H1 (cell line): ENCODE results near the gene TBC1D16. TPM values are rescaled to one million over a fixed set of nuclear protein-coding genes. Genes with fewer than 3 reads are reported as not detected.
"Not testable (repeated sequence)": the region's sequence is repeated elsewhere in the genome, so short reads cannot be mapped to it uniquely, and the experiment has no call there.

Experiments used
- CTCF ChIA-PET: fragments of 300-600 bp; sonication (Branson Sonifier 250); formaldehyde crosslinking; loops from one replicate; lab custom pipeline; 2021; ENCODE audit not compliant: partially characterized antibody; lab: Charles Lee
- POLR2A ChIA-PET: fragments of 300-600 bp; sonication (Branson Sonifier 250); formaldehyde crosslinking; loops from one replicate; lab custom pipeline; 2021; ENCODE audit warnings: inconsistent platforms; ENCODE audit not compliant: partially characterized antibody; lab: Charles Lee
- DNase-seq, 2 experiments: peaks; one replicate each; pipeline versions ENCODE4 v3.0.0 to v3.0.0-alpha.2; 2010 to 2022; ENCODE audit warnings: low spot score in 2 of 2, low read depth in 1 of 2, mixed read lengths in 1 of 2
- FAIRE-seq: peaks from 2 replicates; lab custom pipeline; 2011; peaks lifted over from hg19 to GRCh38; lab: Jason Lieb, UNC
- H2AFZ ChIP-seq: 2 replicates; pipeline ENCODE4 v1.8.1; 2012; ENCODE audit warnings: low read length, inconsistent platforms
- H2AK5ac ChIP-seq: 2 replicates; pipeline ENCODE4 v1.6.1; 2013; ENCODE audit warnings: low read depth, low read length
- H2BK120ac ChIP-seq: replicated peaks from 2 replicates; pipeline ENCODE3; 2013; ENCODE audit warnings: low read depth, low read length, inconsistent platforms
- H2BK12ac ChIP-seq: 2 replicates; pipeline ENCODE4 v1.6.1; 2013; ENCODE audit warnings: low read depth, low read length
- H2BK15ac ChIP-seq: 2 replicates; pipeline ENCODE4 v1.6.1; 2013; ENCODE audit warnings: low read length
- H2BK20ac ChIP-seq: 2 replicates; pipeline ENCODE4 v1.6.1; 2013; ENCODE audit warnings: low read length
- H2BK5ac ChIP-seq: 2 replicates; pipeline ENCODE4 v1.6.1; 2013; ENCODE audit warnings: low read depth, low read length
- H3K14ac ChIP-seq: 2 replicates; pipeline ENCODE4 v1.6.1; 2013; ENCODE audit warnings: inconsistent platforms; ENCODE audit not compliant: insufficient read length
- H3K18ac ChIP-seq: 2 replicates; pipeline ENCODE4 v1.6.1; 2013; ENCODE audit warnings: low read length; ENCODE audit errors: extremely low read depth
- H3K23ac ChIP-seq: 2 replicates; pipeline ENCODE4 v1.6.1; 2013; ENCODE audit warnings: inconsistent platforms; ENCODE audit not compliant: insufficient read length
- H3K23me2 ChIP-seq: 2 replicates; pipeline ENCODE4 v1.6.1; 2013; ENCODE audit warnings: low read depth, low read length
- H3K27ac ChIP-seq: 2 replicates; pipeline ENCODE4 v1.6.1; 2011; ENCODE audit warnings: low read depth, low read length, inconsistent platforms
- H3K27me3 ChIP-seq, 4 experiments: replicated peaks in 1 of 4; 1 replicate in 1 of 4; 2 replicates in 3 of 4; pipeline versions ENCODE4 v1.6.1 to v1.8.1; 2011 to 2013; ENCODE audit warnings: low read length in 3 of 4, mild to moderate bottlenecking in 3 of 4, inconsistent platforms in 2 of 4, mixed read lengths in 2 of 4, moderate library complexity in 1 of 4; ENCODE audit not compliant: control insufficient read depth in 3 of 4, insufficient read depth in 3 of 4; ENCODE audit errors: extremely low read depth in 1 of 4
- H3K36me3 ChIP-seq, 4 experiments: 2 replicates each; pipeline versions ENCODE4 v1.6.1 to v1.8.1; 2011 to 2013; ENCODE audit warnings: mild to moderate bottlenecking in 4 of 4, low read length in 3 of 4, moderate library complexity in 2 of 4, control low read depth in 1 of 4, inconsistent platforms in 1 of 4; ENCODE audit not compliant: insufficient read depth in 4 of 4, control insufficient read depth in 2 of 4
- H3K4ac ChIP-seq: replicated peaks from 2 replicates; pipeline ENCODE3; 2013; ENCODE audit warnings: low read length, low read depth, mixed read lengths, inconsistent platforms; ENCODE audit not compliant: insufficient read length
- H3K4me1 ChIP-seq, 4 experiments: replicated peaks in 1 of 4; 1 replicate in 1 of 4; 2 replicates in 3 of 4; pipeline versions ENCODE4 v1.6.1 to v1.8.1; 2011 to 2013; ENCODE audit warnings: low read length in 3 of 4, inconsistent platforms in 2 of 4, mixed read lengths in 1 of 4; ENCODE audit not compliant: insufficient read depth in 4 of 4, control insufficient read depth in 3 of 4
- H3K4me2 ChIP-seq, 2 experiments: 2 replicates each; pipeline versions ENCODE4 v1.6.1 to v1.8.1; 2011 to 2013; ENCODE audit warnings: low read depth in 2 of 2, low read length in 2 of 2, control low read depth in 1 of 2, inconsistent platforms in 1 of 2, mild to moderate bottlenecking in 1 of 2; ENCODE audit not compliant: insufficient read depth in 1 of 2
- H3K4me3 ChIP-seq, 4 experiments: fragments of 200-600, 300-600 bp in 1 of 4; sonication (generic), shearing (Covaris generic), sonication (Bioruptor Twin) in 1 of 4; 2 replicates each; pipeline versions ENCODE4 v1.5.1 to v1.8.1; 2011 to 2016; ENCODE audit warnings: low read length in 4 of 4, low read depth in 3 of 4, control low read depth in 2 of 4, inconsistent platforms in 2 of 4, mild to moderate bottlenecking in 2 of 4, mixed read lengths in 1 of 4, moderate library complexity in 1 of 4; ENCODE audit not compliant: insufficient read depth in 2 of 4; ENCODE audit errors: extremely low read depth in 1 of 4
- H3K56ac ChIP-seq: replicated peaks from 2 replicates; pipeline ENCODE3; 2013; ENCODE audit warnings: low read depth, mild to moderate bottlenecking, mixed read lengths, low read length, inconsistent platforms; ENCODE audit not compliant: insufficient read length
- H3K79me1 ChIP-seq: 2 replicates; pipeline ENCODE4 v1.6.1; 2013; ENCODE audit warnings: low read depth, low read length, control low read depth
- H3K79me2 ChIP-seq, 2 experiments: 2 replicates each; pipeline versions ENCODE4 v1.6.1 to v1.8.1; 2012 to 2013; ENCODE audit warnings: low read length in 2 of 2, mild to moderate bottlenecking in 2 of 2, inconsistent platforms in 1 of 2; ENCODE audit not compliant: insufficient read depth in 2 of 2, control insufficient read depth in 1 of 2
- H3K9ac ChIP-seq, 4 experiments: replicated peaks in 1 of 4; 1 replicate in 1 of 4; 2 replicates in 3 of 4; pipeline versions ENCODE4 v1.6.1 to v1.8.1; 2011 to 2013; ENCODE audit warnings: low read depth in 3 of 4, low read length in 3 of 4, control low read depth in 2 of 4, mild to moderate bottlenecking in 2 of 4, moderate library complexity in 2 of 4, inconsistent platforms in 1 of 4; ENCODE audit errors: extremely low read depth in 1 of 4
- H3K9me3 ChIP-seq, 2 experiments: 2 replicates each; pipeline versions ENCODE4 v1.6.1 to v1.8.1; 2012 to 2013; ENCODE audit warnings: mild to moderate bottlenecking in 2 of 2, moderate library complexity in 2 of 2, control low read depth in 1 of 2, inconsistent platforms in 1 of 2, low read depth in 1 of 2, low read length in 1 of 2, mixed read lengths in 1 of 2; ENCODE audit not compliant: insufficient read depth in 2 of 2
- H4K20me1 ChIP-seq, 2 experiments: replicated peaks in 1 of 2; 2 replicates each; pipeline versions ENCODE3 to v1.8.1; 2011 to 2013; ENCODE audit warnings: inconsistent platforms in 2 of 2, low read length in 2 of 2, mild to moderate bottlenecking in 1 of 2; ENCODE audit not compliant: insufficient read depth in 2 of 2, control insufficient read depth in 1 of 2
- H4K5ac ChIP-seq: 2 replicates; pipeline ENCODE4 v1.6.1; 2013; ENCODE audit warnings: low read length, low read depth, mixed read lengths, inconsistent platforms; ENCODE audit not compliant: insufficient read length
- H4K8ac ChIP-seq: 2 replicates; pipeline ENCODE4 v1.8.0; 2013; ENCODE audit warnings: mild to moderate bottlenecking, moderate library complexity, low read length, inconsistent platforms; ENCODE audit not compliant: insufficient read depth; ENCODE audit errors: extremely low read depth
- H4K91ac ChIP-seq: replicated peaks from 2 replicates; pipeline ENCODE3; 2013; ENCODE audit warnings: low read length, mixed read lengths, inconsistent platforms; ENCODE audit not compliant: insufficient read length
- CEBPB ChIP-seq: IDR thresholded peaks from 2 replicates; pipeline ENCODE4 v1.6.1; 2012; ENCODE audit warnings: low read depth, low read length
- WGBS, 2 experiments: shearing (Covaris generic) in 1 of 2; methylation state at CpG; one replicate each; pipeline versions ENCODE4 v1.1.6 to v1.1.7; 2013 to 2015; ENCODE audit warnings: low lambda C conversion rate in 2 of 2, mixed read lengths in 2 of 2, inconsistent platforms in 1 of 2, low coverage in 1 of 2, missing lambda C conversion rate in 1 of 2; ENCODE audit not compliant: insufficient replicate concordance in 2 of 2, insufficient coverage in 1 of 2, insufficient read length in 1 of 2; ENCODE audit errors: extremely low coverage in 1 of 2, missing lambda C conversion rate in 1 of 2; 5-methylcytosine and 5-hydroxymethylcytosine counted together
- polyA plus RNA-seq, 7 experiments: library from polyadenylated mRNA; depleted of rRNA in 3 of 7; stranded (reverse) in 5 of 7; unstranded in 2 of 7; fragments of >200 nt in 5 of 7; fragments of 200-250 nt in 2 of 7; gene quantifications; 1 replicate in 5 of 7; 2 replicates in 1 of 7; 4 replicates in 1 of 7; pipeline versions ENCODE4 v1.2.1 to v1.2.3, GENCODE V29; 2011 to 2013; ENCODE audit warnings: missing spikeins in 2 of 7, mixed read lengths in 2 of 7
- total RNA-seq: library from RNA; stranded (reverse); fragmentation: NEBNext Ultra II Directional; extraction: Animal tissue kit (Norgen Biotek cat#: 25700); gene quantifications from 2 replicates; pipeline ENCODE4 v1.2.1, GENCODE V29; 2021

The TBC1D16 gene
- total and polyA plus RNA-seq, 2 of the 8 experiments (the other 6 are each of a cell fraction or from before 2014, with no cell fraction given): 21.1 to 109 TPM

- TF ChIP-seq CEBPB: no peak
Measured at GRCh38 chr17:79994602-79995001, 41.1 kb downstream of the TBC1D16 start (continued).

GRCh38 chr17:79994228-79994569 lies 41.5 kb downstream of the TBC1D16 start:
- H3K27me3 ChIP-seq, H3K4ac ChIP-seq, DNase-seq, H3K4me3 ChIP-seq, H3K9me3 ChIP-seq, H2AK5ac ChIP-seq, H3K14ac ChIP-seq, H4K5ac ChIP-seq, H2BK12ac ChIP-seq, H2BK5ac ChIP-seq, H4K8ac ChIP-seq, FAIRE-seq, H3K9ac ChIP-seq, H2BK120ac ChIP-seq, H3K79me1 ChIP-seq, H3K23me2 ChIP-seq, H2BK15ac ChIP-seq, H3K36me3 ChIP-seq, H4K91ac ChIP-seq, H2AFZ ChIP-seq, H3K23ac ChIP-seq, H3K18ac ChIP-seq, H3K27ac ChIP-seq, H2BK20ac ChIP-seq, H3K56ac ChIP-seq: not testable (repeated sequence)
- Histone ChIP-seq H4K20me1 (peaks cover 10 to 16% of the 10 kb centered on the region in 2 experiments), H3K79me2 (peaks cover 0 to 13% of the 10 kb centered on the region in 2 experiments; a peak in 1 of 4 replicates), H3K4me1 (peaks cover 15 to 29% (median 23%) of the 10 kb centered on the region in 4 experiments), H3K4me2 (peak overlapping the region in 1 of 2 experiments; percentile 54; a peak in 1 of 4 replicates)
- 76% methylated on average over 4 of the region's 4 CpGs; no CpG with 5 or more reads in 1 of the 2 experiments for WGBS, 2 experiments
- ChIA-PET POLR2A (interaction anchor here (0.6 to 3.7 kb wide), 20 partner anchors 9 to 272 kb away, joined by 3 to 20 read pairs (median 4); partner anchors contain the start of gene CBX8), CTCF (interaction anchor here (0.6 to 4.6 kb wide), 14 partner anchors 11 to 252 kb away, joined by 3 to 53 read pairs (median 5); no protein-coding TSS in a partner anchor)
